GM13977 (cell line): ENCODE data around the gene KAZN.

ENCODE experiments used
- DNase-seq: peaks from one replicate; pipeline ENCODE4 v3.0.0; 2012; ENCODE audit warnings: low spot score
- in situ Hi-C: fragments of 300-500 bp; cut with MboI; formaldehyde crosslinking; loops from one replicate; pipeline ENCODE4 v1.12.0; 2022; ENCODE audit warnings: low sequenced_read_pairs, low pct_unique_long_range_greater_than_20kb, mixed read lengths, inconsistent platforms; ENCODE audit not compliant: unreplicated experiment
- TF ChIP-seq, protein P1 (sequence below): IDR thresholded peaks from 2 replicates; pipeline ENCODE4 v1.5.1; 2012; ENCODE audit warnings: mild to moderate bottlenecking, control low read depth; ENCODE audit not compliant: insufficient read depth; ENCODE audit errors: extremely low read depth, missing control alignments

The KAZN gene

DNA sequence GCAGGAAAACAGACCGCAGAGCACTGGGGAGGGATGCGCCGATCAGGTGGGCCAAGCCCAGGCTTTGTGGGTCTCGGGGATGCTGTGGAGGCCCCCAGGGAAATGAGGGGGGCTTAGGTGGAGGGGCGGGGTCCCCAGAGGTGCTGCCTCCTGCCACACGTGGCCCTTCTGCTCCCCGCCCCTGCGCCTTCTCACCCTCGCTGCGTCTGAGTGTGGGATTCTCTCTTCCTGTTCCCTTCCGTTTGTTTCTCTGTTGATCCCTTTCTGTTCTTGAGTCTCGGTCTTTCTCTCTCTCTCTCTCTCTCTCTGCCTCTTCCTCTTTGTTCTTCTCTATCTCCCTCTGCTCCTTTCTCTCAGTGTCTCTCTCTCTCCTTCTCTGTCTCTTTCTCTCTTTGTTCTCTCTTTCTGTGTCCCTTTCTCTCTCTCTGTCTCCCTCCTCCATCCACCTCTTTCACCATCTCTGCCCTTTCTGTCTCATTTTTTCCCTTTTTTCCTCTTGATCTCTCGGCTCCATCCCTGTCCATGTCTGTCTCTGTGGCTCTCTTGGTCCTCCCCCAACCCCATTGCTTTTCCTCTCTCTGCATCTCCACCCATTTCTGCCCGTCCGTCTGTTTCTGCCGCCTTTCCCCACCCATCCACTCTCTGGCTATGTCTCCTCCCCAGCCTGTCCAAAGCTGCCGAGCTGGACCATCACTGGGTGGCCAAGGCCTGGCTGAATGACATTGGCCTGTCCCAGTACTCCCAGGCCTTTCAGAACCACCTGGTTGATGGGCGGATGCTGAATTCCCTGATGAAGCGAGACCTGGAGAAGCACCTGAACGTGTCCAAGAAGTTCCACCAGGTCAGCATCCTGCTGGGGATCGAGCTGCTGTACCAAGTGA, 502.6 kb downstream of the KAZN start:
- TF ChIP-seq, protein P1, sequence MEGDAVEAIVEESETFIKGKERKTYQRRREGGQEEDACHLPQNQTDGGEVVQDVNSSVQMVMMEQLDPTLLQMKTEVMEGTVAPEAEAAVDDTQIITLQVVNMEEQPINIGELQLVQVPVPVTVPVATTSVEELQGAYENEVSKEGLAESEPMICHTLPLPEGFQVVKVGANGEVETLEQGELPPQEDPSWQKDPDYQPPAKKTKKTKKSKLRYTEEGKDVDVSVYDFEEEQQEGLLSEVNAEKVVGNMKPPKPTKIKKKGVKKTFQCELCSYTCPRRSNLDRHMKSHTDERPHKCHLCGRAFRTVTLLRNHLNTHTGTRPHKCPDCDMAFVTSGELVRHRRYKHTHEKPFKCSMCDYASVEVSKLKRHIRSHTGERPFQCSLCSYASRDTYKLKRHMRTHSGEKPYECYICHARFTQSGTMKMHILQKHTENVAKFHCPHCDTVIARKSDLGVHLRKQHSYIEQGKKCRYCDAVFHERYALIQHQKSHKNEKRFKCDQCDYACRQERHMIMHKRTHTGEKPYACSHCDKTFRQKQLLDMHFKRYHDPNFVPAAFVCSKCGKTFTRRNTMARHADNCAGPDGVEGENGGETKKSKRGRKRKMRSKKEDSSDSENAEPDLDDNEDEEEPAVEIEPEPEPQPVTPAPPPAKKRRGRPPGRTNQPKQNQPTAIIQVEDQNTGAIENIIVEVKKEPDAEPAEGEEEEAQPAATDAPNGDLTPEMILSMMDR, result no peak
- in situ Hi-C loops, result no loop called here
- no peak for DNase-seq

DNA sequence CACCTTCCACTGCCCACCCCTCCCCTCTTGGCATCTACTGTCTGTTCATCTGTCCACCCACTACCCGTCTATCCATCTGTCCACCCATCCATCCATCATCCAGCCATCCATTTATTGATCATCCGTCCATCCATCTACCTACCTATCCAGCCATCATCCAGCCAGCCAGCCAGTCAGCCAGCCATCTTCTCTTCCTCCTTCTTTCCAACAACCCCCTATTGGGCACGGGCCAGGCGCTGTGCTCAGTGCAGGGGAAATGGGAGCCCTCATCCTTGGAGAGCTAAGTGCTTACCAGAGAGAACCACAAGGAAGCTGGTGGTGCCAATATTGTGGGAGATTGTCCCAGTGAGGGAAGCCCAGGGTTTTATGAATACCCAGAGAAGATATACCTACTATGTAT, 503.3 kb downstream of the KAZN start:
- TF ChIP-seq, protein P1, result no peak
- in situ Hi-C loops, result no loop called here
- DNase-seq, result no peak

DNA sequence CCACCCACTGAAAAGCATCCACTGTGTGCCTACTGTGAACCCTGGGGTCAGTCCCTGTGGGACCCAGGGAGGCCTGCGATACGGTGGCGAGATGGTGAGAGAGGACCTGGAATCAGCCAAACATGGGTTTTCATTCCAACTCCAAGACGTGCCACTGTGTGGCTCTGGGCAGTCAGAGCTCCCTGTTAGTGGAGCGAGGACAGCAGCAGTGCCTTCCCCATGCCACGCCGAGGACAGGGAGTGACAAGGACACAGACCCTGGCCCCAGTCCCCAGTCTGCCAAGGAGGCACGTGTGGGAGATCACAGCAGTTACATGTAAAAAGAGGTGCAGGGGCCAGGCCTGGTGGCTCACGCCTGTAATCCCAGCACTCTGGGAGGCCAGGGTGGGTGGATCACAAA, 504.2 kb downstream of the KAZN start:
- in situ Hi-C loops, result no loop called here
- TF ChIP-seq, protein P1, result no peak
- DNase-seq, result no peak

DNA sequence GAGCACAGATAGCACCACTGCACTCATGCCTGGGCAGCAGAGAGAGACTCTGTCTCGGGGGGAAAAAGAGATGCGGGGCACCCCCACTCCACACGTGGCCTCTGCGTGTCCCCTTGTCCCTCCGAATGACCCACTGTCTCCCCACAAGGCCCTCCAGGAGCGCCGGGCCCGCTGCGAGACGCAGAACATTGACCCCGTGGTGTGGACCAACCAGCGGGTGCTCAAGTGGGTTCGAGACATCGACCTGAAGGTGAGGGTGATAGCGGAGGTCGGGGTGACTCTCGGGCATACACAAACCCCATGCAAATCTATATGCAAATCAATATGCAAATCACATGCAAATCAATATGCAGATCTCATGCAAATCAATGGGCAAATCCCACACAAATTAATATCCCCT, 504.7 kb downstream of the KAZN start:
- no peak for DNase-seq
- in situ Hi-C loops, result no loop called here
- TF ChIP-seq, protein P1, result no peak

DNA sequence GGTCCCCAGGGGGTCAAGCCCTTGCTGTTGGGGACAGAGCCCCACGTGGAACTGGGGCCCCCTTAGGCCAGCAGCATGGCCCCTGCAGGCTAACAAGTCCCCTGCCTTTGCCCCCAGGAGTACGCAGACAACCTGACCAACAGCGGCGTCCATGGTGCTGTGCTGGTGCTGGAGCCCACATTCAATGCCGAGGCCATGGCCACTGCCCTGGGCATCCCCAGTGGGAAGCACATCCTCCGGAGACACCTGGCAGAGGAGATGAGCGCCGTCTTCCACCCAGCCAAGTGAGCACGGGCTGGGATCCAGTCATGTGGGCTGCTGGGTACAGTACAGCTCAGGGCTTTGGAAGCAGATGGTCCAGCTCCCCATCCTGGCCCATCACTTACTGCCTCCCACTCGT, 505.4 kb downstream of the KAZN start:
- TF ChIP-seq, protein P1, result no peak
- in situ Hi-C loops, result no loop called here
- DNase-seq, result no peak

DNA sequence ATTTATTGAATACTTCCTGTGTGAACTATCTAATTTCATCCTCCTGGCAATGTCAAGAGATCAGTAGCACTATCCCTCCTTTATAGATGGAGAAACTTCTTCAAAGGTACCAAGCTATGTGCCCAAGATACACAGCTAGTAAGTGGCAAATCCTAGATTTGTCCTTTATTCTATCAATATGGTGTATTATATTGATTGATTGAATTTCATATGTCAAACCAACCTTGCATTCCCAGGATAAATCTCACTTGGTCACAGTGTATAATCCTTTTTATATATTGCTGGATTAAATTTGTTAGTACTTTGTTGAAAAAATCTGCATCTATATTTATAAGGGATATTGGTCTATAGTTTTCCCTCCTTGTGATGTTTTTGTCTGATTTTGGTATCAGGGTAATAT, 506.3 kb downstream of the KAZN start:
- in situ Hi-C loops, result no loop called here
- TF ChIP-seq, protein P1, result no peak
- DNase-seq, result no peak
